Measurements from ENCODE around the gene RANBP3L. TPM values are rescaled to one million over a fixed set of nuclear protein-coding genes. Genes with fewer than 3 reads are reported as not detected.
A peak's percentile ranks its signal among the peaks of the same experiment; 100 is the strongest.
"Not testable (repeated sequence)": the region's sequence is repeated elsewhere in the genome, so short reads cannot be mapped to it uniquely, and the experiment has no call there.

The RANBP3L gene, protein sequence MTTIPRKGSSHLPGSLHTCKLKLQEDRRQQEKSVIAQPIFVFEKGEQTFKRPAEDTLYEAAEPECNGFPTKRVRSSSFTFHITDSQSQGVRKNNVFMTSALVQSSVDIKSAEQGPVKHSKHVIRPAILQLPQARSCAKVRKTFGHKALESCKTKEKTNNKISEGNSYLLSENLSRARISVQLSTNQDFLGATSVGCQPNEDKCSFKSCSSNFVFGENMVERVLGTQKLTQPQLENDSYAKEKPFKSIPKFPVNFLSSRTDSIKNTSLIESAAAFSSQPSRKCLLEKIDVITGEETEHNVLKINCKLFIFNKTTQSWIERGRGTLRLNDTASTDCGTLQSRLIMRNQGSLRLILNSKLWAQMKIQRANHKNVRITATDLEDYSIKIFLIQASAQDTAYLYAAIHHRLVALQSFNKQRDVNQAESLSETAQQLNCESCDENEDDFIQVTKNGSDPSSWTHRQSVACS
- total RNA-seq, result not detected

DNA sequence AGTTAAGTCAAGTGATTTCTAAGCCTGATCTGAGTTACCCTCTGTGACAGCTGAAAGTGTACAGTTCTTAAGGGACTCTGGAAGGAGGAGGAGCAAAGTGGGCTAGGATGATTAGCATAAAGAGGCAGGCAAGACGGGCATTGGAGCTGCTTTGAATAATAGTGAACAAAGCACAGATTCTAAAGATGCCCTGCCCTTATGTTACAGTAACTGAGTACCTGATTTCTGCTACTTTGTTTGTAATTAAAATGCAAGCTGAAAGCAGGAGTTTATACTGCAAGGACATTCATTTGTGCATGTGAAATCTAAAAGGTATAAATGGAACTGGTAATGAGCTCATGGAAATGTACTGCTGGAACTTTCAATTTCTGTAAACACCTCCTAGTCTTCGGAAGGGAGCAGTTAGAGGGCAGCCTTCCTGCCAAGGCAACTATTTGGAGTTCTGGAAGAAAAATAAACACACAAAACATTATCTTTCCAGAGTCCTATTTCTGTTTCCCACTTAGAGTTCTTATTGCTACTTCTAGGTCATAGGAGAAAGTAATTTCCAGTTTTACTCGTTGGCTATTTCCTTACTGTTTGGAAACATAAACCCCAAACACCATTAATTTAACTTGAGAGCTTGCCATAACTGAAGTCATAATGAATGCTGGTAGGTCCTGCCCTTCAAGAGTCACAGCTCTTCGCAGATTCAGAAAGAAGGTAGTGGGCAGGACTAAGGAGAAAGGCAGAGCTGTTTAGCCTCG is at the start of gene RANBP3L:
Gene RANBP3L, minus strand, starts transcription at position 45 of the 746 bp plus-strand sequence. CDS start 486 bp downstream, outside the sequence.
- DNase-seq (ENCODE audit: low spot score in 2 of 2) (no peak), ATAC-seq (peak; percentile 43 to 66)
- no peaks in the 10 kb centered on the region for H3K36me3 Mint-ChIP-seq
- no peak within 1 kb of the TSS for H3K27ac Mint-ChIP-seq
- no peaks in the 10 kb centered on the region for H3K9me3 Mint-ChIP-seq

DNA sequence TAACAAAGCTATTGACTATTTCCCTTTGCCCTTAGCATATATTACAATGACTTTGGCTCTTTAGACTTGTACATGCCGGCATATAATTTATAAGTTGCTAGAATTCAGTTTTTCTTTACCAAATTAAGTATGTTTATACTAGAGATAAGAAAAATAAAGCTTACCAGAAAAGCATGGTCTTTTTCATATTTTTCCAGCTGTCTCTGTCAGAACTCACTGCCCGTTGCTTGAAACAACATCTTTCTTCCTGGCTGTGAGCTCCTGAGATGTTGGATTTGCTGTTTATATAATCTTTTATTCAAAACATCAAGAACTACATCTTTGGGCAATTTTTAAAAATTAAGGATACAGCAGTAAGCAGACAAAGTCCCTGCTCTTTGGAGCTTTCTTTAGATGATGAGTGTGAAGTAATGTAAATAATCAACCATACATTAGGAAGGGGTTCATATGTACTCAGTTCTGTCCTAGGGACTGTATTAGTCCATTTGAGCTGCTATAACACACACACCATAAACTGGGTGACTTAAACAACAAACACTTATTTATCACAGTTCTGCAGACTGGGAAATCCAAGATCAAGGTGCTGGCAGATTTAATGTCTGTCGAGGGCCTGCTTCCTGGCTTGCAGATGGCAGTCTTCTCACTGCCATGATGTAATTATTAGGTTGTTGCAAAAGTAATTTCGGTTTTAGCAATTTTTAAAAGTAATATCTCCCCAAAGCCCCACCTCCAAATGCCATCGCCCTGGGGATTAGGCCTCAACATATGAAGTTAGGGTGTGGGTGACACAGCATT is 45.4 kb upstream of the RANBP3L start:
- DNase-seq (ENCODE audit: low spot score in 2 of 2) (no peak), ATAC-seq (no peak)
- Mint-ChIP-seq H3K27ac (no peak overlapping the region), H3K36me3 (no peaks in the 10 kb centered on the region), H3K9me3 (no peaks in the 10 kb centered on the region)

DNA sequence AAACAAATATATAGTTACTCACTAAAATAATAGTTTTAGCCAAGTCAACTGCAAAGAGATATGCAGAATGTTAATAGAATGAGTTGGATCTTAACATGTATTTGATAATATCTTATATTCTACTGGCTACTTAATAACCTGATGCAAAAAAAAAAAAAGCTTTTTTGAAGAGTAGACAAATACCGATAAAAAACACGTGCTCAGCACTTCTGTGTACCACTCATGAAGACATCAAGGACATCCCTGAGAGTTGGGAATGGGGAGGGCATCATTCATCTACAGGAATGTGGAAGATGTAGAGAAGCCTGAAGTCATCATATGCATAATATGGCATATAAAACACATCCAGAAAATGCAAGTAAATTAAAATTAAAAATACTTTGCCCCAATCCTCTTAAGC is 43.2 kb upstream of the RANBP3L start:
- Mint-ChIP-seq H3K36me3 (no peaks in the 10 kb centered on the region), H3K9me3 (peaks cover 0 to 5% of the 10 kb centered on the region in 2 donors), H3K27ac (no peak overlapping the region)
- no peak for ATAC-seq
- no peak for DNase-seq (ENCODE audit: low spot score in 2 of 2)

DNA sequence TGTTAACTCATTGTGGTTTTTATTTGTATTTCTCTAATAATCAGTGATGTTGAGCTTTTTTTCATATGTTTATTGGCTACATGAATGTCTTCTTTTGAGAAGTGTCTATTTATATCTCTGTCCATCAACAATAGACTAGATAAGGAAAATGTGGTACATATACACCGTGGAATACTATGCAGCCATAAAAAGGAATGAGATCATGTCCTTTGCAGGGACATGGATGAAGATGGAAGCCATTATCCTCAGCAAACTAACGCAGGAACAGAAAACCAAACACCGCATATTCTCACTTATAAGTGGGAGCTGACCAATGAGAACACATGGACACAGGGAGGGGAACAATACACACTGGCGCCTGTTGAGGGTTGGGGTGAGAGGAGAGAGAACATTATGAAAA is 40.0 kb upstream of the RANBP3L start:
- H3K27ac Mint-ChIP-seq; H3K9me3 Mint-ChIP-seq; DNase-seq (ENCODE audit: low spot score in 2 of 2); H3K36me3 Mint-ChIP-seq; ATAC-seq: not testable (repeated sequence)

DNA sequence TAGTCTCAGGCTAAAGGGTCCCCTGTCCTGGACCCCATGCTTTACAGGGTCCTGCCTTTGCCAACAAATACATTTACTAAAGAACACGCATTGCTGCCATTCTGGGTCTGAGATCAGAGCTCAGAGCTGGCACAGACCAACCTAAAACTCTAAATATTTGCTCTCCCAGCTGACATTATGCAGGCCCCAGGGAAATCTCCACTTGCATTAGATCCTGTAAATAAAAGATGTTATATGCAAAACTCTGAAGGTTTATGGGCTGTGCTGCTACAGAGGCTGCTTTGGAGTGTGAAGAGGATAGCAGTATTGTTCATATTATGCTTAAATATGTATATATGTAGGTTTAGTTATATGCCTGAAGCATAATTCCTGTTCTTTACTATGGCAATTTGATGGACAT is 35.9 kb upstream of the RANBP3L start:
- no peak for DNase-seq (ENCODE audit: low spot score in 2 of 2)
- Mint-ChIP-seq H3K27ac (no peak overlapping the region), H3K9me3 (peaks cover 0 to 5% of the 10 kb centered on the region in 2 donors), H3K36me3 (no peaks in the 10 kb centered on the region)
- ATAC-seq, result no peak

DNA sequence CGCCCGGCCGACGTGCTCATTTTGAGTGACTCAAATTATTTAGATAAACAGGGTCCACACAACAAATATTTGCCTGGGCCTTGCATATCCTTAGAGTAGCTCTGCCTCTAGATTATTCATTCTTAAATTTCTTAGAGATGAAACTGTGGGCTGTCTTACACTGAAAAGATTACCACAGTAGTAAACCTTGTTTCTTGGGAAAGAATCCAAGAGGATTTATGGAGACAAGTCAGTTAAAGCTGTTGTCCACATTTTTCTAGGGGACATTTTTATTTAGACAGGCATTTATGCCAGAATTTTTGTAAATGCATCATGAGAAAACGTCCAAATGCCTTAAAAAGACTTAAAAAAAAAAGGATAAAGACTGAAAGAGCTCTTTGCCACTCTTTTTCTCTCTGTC is 32.6 kb upstream of the RANBP3L start:
- ATAC-seq (no peak), DNase-seq (ENCODE audit: low spot score in 2 of 2) (no peak)
- no peak overlapping the region for H3K27ac Mint-ChIP-seq
- H3K9me3 Mint-ChIP-seq, result no peaks in the 10 kb centered on the region
- no peaks in the 10 kb centered on the region for H3K36me3 Mint-ChIP-seq

DNA sequence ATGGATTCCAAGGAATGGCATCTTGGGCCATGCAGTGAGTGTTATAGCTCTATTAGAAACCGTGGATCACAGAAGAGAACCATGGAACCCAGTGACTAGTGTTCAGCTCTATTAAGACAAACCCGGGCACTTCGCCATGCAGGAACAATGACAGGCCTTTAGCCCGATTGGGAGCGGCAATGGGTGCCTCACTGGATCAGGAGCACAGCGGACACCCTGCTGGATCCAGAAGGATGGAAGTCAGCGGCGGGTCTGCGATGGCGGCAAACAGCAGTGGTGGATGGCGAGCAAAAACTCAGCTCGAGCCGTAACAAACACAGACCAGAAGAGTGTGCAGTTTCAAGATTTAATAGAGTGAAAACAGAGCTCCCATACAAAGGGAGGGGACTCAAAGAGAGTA is 31.0 kb upstream of the RANBP3L start:
- not testable (repeated sequence) for ATAC-seq, H3K27ac Mint-ChIP-seq

DNA sequence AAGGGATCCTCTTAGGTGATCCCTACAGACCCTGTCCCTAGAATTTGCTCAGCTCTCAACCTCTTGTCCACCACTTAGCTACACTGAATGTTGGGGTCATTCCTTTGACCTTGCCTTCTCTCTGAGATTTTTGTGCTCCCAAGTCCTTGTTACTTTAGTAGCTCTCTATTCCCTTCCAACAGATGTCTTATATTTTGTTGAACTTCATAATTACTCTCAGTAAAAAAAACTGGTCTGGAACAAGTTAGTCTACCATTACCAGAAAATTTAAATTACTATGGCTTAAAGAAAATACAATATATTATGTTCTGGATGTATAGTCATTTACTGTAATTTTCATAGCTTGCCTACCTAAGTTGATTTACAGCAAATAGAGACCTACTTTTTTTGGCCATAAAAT is 23.5 kb upstream of the RANBP3L start:
- ATAC-seq, result no peak
- Mint-ChIP-seq H3K36me3 (no peaks in the 10 kb centered on the region), H3K27ac (no peak overlapping the region), H3K9me3 (no peaks in the 10 kb centered on the region)
- DNase-seq (ENCODE audit: low spot score in 2 of 2), result no peak

More for the DNA sequence above, 31.0 kb upstream of the RANBP3L start:
- H3K9me3 Mint-ChIP-seq; DNase-seq (ENCODE audit: low spot score in 2 of 2); H3K36me3 Mint-ChIP-seq: not testable (repeated sequence)

DNA sequence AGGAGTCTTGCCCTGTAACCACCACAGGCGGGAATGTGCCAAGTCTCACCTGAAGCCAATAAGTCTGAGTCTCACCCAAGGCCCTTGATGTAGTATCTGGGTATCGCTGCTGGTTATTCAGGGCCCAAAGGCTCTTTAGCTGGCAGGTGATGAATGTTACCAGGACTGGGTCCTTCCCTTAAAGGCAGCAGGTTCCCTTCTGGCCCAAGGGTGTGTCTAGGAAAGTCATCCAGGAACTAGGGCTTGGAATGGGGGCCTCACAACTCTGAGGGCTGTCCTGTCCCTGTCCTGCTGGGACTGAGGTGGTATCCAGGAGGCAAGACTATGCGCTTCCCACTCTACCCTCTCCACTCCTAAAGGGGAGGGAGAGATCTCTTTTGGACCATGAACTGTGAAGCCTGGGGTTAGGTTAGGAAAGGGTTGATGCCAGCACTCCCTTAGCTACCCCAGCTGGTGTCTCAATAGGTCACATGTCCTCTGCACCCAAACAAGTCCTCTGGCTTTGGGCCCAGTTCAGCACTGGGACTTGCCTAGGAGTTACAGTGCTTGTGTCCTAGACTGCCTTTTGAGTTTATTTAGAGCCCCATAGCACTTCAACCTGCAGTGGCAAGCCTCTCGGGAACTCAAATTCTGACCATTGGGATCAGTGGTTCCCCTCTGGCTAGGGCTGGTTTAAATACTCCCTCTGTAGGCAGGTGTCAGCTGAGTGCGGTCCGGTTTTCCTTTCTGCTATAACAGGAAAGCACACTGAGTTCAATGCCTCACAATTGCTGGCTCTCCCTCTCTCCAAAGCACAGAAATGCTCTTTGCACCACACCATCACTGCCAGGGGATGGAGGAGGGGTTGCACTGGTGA is 22.5 kb upstream of the RANBP3L start:
- no peaks in the 10 kb centered on the region for H3K9me3 Mint-ChIP-seq

DNA sequence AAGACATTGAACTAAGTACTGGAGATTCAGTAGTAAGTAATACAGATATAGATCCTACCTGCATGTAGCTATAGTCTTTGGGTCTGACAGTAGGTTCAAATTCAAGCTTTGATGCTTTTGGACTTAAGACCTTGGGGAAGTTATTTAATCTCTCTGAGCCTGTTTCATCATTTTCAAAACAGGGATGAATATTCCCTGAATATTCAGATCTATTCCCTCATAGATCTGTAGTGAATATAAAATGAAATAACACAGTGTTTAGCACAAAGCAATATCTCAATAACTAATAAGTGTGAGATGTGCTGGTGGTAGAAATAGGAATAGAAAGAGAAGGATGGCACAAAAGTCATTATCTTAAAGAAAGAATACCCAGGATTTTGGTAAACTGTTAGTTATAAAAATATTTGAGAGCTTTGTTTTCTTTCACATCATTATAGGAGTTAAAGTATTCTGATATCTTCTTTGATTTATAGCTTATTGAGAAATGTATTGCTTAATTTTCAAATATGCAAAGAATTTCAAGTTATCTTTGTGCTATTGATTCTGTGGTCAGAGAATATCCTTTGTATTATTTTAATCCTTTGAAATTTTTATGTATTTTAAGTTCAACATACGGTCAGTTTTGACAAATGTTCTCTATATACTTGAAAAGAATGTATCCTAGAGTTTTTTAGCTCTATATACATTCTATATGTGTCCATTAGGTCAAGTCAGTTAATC is 11.4 kb upstream of the RANBP3L start:
- no peaks in the 10 kb centered on the region for H3K36me3 Mint-ChIP-seq
- no peaks in the 10 kb centered on the region for H3K9me3 Mint-ChIP-seq
- DNase-seq (ENCODE audit: low spot score in 2 of 2) (no peak), ATAC-seq (no peak)
- H3K27ac Mint-ChIP-seq, result no peak overlapping the region

More for the DNA sequence above, 22.5 kb upstream of the RANBP3L start:
- no peak for ATAC-seq
- no peak for DNase-seq (ENCODE audit: low spot score in 2 of 2)
- Mint-ChIP-seq H3K36me3 (no peaks in the 10 kb centered on the region), H3K27ac (no peak overlapping the region)

DNA sequence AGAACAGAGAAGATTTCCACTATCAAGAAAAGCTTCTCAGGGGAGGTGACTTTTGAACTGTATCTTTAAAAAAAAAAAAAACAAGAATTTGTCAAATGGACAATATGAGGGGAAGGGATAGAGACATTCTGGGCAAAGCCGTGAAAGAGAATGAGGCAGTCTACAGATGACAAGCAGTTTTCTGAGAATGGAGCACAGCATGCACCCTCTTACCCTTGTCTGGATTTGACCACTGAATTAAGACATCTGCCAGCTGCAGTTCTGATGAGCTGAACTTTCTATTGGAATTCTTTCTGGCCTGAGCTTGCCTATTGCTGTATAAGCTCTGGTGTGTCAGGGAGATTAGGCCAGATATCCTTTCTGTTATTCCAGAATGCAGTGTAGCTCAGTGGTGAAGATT is 10.3 kb upstream of the RANBP3L start:
- no peak for ATAC-seq
- Mint-ChIP-seq H3K36me3 (no peaks in the 10 kb centered on the region), H3K9me3 (no peaks in the 10 kb centered on the region), H3K27ac (no peak overlapping the region)
- no peak for DNase-seq (ENCODE audit: low spot score in 2 of 2)

DNA sequence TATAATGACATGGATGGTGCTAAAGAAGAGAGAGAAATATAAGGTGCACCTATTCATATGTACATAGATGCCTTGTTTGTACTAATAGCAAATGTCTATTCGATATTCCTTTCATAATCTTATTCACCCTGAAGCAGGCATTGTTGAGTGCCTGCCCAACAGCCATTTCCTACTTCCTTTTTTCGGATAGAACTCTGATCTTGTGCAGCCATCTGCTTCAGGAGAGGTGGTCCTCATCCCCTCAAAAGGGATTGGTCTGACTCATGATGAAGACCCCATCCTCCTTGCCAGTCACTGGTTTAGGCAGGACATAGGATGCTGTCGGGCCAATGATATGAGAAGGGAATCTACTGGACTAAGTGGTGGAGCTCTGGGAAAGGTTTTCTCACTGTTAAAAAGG is 8.4 kb upstream of the RANBP3L start:
- Mint-ChIP-seq H3K27ac (no peak overlapping the region), H3K36me3 (no peaks in the 10 kb centered on the region), H3K9me3 (no peaks in the 10 kb centered on the region)
- DNase-seq (ENCODE audit: low spot score in 2 of 2) (no peak), ATAC-seq (no peak)

DNA sequence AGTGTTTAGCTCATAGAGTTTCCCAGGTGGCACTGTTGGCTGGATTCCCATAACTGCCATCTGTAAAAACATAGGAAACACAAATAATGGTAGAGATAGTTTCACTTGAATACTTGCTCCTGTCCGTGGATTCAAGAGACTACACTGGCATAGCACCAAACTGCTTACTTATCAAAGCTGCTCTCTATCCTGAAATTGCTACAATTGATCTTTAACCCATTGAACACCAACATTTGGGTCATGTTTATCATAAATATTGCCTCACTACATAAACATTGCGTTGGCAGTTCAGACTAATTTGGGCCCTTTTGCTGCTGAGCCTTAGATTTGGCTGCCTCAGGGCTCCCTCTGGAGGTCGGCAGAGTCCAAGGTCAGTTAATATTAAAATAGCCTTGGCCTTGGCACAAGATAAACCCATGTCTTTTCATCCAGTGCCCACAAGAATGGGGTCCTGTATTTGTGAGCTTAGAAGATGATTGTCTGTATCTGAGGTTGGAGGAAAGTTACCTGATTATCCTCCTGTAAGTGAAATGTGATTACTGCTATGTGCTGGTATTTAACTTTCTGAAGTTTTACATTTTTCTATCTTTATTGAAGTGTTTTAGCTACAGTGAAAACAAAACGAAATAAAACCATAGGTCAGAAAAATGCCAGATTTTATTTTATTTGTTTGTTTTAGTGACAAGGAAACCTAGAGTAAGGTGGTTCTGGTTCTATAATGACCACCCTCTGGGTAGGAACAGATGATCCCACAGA is 4.0 kb upstream of the RANBP3L start:
- H3K9me3 Mint-ChIP-seq, result no peaks in the 10 kb centered on the region
- peak; percentile 53 for ATAC-seq
- DNase-seq (ENCODE audit: low spot score in 2 of 2), result peak in 1 of 2 donors; percentile 27
- no peaks in the 10 kb centered on the region for H3K36me3 Mint-ChIP-seq
- H3K27ac Mint-ChIP-seq, result no peak overlapping the region

DNA sequence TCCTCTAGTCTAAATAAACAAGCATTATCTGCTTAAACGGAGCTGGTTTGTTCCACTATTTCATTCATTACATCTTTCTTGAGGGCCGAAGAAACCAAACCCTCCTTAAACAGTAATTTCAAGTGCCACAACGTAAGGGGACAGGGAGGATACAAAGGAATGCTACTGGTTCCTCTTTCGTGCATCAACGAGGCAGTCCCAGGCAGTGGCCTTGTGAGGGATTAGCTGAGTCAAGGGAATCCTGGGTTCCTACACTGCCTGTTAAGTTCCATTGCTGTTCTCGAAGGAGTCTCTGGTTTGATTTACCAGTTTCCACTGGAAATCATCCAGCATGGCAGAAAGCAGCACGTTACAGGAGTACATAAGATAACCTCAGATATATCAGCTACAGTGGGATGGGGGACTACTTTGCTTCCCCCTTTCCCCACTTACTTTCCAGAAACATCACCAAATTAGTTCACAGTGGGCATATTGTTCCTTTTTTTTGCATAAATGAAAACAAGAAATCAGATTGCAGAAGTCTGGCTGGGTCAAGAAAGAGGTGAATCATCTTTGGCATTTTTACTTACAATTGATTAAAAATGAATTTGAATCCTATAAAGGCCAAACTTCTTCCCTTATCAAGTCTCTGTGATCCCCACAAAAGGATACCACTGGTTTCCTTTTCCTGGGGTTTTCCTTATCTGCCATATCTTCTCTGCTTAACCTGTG is 2.5 kb upstream of the RANBP3L start:
- ATAC-seq (no peak), DNase-seq (ENCODE audit: low spot score in 2 of 2) (no peak)
- no peaks in the 10 kb centered on the region for H3K36me3 Mint-ChIP-seq
- no peak overlapping the region for H3K27ac Mint-ChIP-seq
- no peaks in the 10 kb centered on the region for H3K9me3 Mint-ChIP-seq
